RCC 7860 (cell line): Measurements from ENCODE around the gene TRPM2.
"Not testable (repeated sequence)": the region's sequence is repeated elsewhere in the genome, so short reads cannot be mapped to it uniquely, and the experiment has no call there.

Experiments
- DNase-seq: peaks from one replicate; pipeline ENCODE4 v3.0.0-alpha.2; 2015; ENCODE audit warnings: low spot score
- FAIRE-seq: peaks from 2 replicates; lab custom pipeline; 2012; peaks lifted over from hg19 to GRCh38; lab: Jason Lieb, UNC

Gene TRPM2

GRCh38 chr21:44351535-44352252 lies 1.7 kb upstream of the TRPM2 start:
- DNase-seq: no peak
- FAIRE-seq: no peak

GRCh38 chr21:44352253-44352860 lies 1.1 kb upstream of the TRPM2 start:
- no peak for FAIRE-seq
- DNase-seq: no peak

- DNase-seq: no peak
- FAIRE-seq: no peak
Measured at GRCh38 chr21:44354001-44354405, 582 bp downstream of the TRPM2 start.

- no peak for DNase-seq
- FAIRE-seq: no peak
Measured at GRCh38 chr21:44354775-44355771, 1.7 kb downstream of the TRPM2 start.

GRCh38 chr21:44356160-44356559 lies 2.7 kb downstream of the TRPM2 start:
- DNase-seq: no peak
- no peak for FAIRE-seq

GRCh38 chr21:44356636-44357035 lies 3.2 kb downstream of the TRPM2 start:
- no peak for FAIRE-seq
- DNase-seq: peak; percentile 21

- DNase-seq (no peak), FAIRE-seq (no peak)
Measured at GRCh38 chr21:44357064-44357837, 3.8 kb downstream of the TRPM2 start.

- DNase-seq (no peak), FAIRE-seq (no peak)
Measured at GRCh38 chr21:44359396-44359795, 6.0 kb downstream of the TRPM2 start.

- no peak for DNase-seq
- no peak for FAIRE-seq
Measured at GRCh38 chr21:44360159-44360558, 6.7 kb downstream of the TRPM2 start.

GRCh38 chr21:44361903-44362302 lies 8.5 kb downstream of the TRPM2 start:
- not testable (repeated sequence) for DNase-seq, FAIRE-seq

- DNase-seq: no peak
- no peak for FAIRE-seq
Measured at GRCh38 chr21:44363278-44363677, 9.9 kb downstream of the TRPM2 start.

GRCh38 chr21:44364151-44365053 lies 11.0 kb downstream of the TRPM2 start:
- DNase-seq: no peak
- no peak for FAIRE-seq

- FAIRE-seq (no peak), DNase-seq (no peak)
Measured at GRCh38 chr21:44365251-44365966, 12.0 kb downstream of the TRPM2 start.

GRCh38 chr21:44365967-44366585 lies 12.7 kb downstream of the TRPM2 start:
- FAIRE-seq (no peak), DNase-seq (no peak)

GRCh38 chr21:44366586-44367211 lies 13.3 kb downstream of the TRPM2 start:
- no peak for FAIRE-seq
- no peak for DNase-seq

GRCh38 chr21:44368711-44369446 lies 15.5 kb downstream of the TRPM2 start:
- DNase-seq: no peak
- FAIRE-seq: no peak

- DNase-seq: peak; percentile 46
- FAIRE-seq: no peak
Measured at GRCh38 chr21:44370027-44370735, 16.8 kb downstream of the TRPM2 start.
